ENCODE measurements around the gene HAUS8.

The HAUS8 gene

GRCh38 chr19:17070912-17071311, 4.3 kb downstream of the HAUS8 start:
- Mint-ChIP-seq H3K27me3 (no peaks in the 10 kb centered on the region), H3K36me3 (peaks cover 54% of the 10 kb centered on the region), H3K27ac (peak overlapping the region; percentile 11), H3K4me3 (no peak overlapping the region), H3K9me3 (no peaks in the 10 kb centered on the region), H3K4me1 (peaks cover 68% of the 10 kb centered on the region)
- no peak for ATAC-seq

GRCh38 chr19:17070421-17070820, 4.8 kb downstream of the HAUS8 start:
- Mint-ChIP-seq H3K27me3 (no peaks in the 10 kb centered on the region), H3K36me3 (peaks cover 55% of the 10 kb centered on the region), H3K27ac (peak overlapping the region; percentile 11)

GRCh38 chr19:17069193-17069592, 6.1 kb downstream of the HAUS8 start:
- no peak overlapping the region for H3K4me3 Mint-ChIP-seq
- no peak for ATAC-seq
- H3K36me3 Mint-ChIP-seq, result peaks cover 67% of the 10 kb centered on the region
- no peaks in the 10 kb centered on the region for H3K9me3 Mint-ChIP-seq
- H3K4me1 Mint-ChIP-seq, result peaks cover 76% of the 10 kb centered on the region
- no peak overlapping the region for H3K27ac Mint-ChIP-seq
- H3K27me3 Mint-ChIP-seq, result no peaks in the 10 kb centered on the region

More at GRCh38 chr19:17070421-17070820, 4.8 kb downstream of the HAUS8 start:
- Mint-ChIP-seq H3K9me3 (no peaks in the 10 kb centered on the region), H3K4me1 (peaks cover 70% of the 10 kb centered on the region), H3K4me3 (no peak overlapping the region)
- ATAC-seq, result no peak

- no peak for ATAC-seq
- Mint-ChIP-seq H3K36me3 (peaks cover 67% of the 10 kb centered on the region), H3K27ac (no peak overlapping the region), H3K4me1 (peaks cover 43% of the 10 kb centered on the region), H3K27me3 (no peaks in the 10 kb centered on the region), H3K4me3 (no peak overlapping the region), H3K9me3 (no peaks in the 10 kb centered on the region)
Measured at GRCh38 chr19:17063428-17063827, 11.8 kb downstream of the HAUS8 start.

GRCh38 chr19:17061691-17062090, 13.6 kb downstream of the HAUS8 start:
- H3K27ac Mint-ChIP-seq, result no peak overlapping the region

GRCh38 chr19:17061205-17061604, 14.0 kb downstream of the HAUS8 start:
- Mint-ChIP-seq H3K4me1 (peaks cover 25% of the 10 kb centered on the region), H3K9me3 (no peaks in the 10 kb centered on the region), H3K4me3 (no peak overlapping the region), H3K27ac (no peak overlapping the region), H3K27me3 (no peaks in the 10 kb centered on the region), H3K36me3 (peaks cover 69% of the 10 kb centered on the region)
- ATAC-seq, result no peak

More at GRCh38 chr19:17061691-17062090, 13.6 kb downstream of the HAUS8 start:
- ATAC-seq, result no peak
- H3K36me3 Mint-ChIP-seq, result peaks cover 69% of the 10 kb centered on the region
- H3K9me3 Mint-ChIP-seq, result no peaks in the 10 kb centered on the region
- peaks cover 30% of the 10 kb centered on the region for H3K4me1 Mint-ChIP-seq
- no peaks in the 10 kb centered on the region for H3K27me3 Mint-ChIP-seq
- no peak overlapping the region for H3K4me3 Mint-ChIP-seq

- Mint-ChIP-seq H3K9me3 (no peaks in the 10 kb centered on the region), H3K36me3 (peaks cover 72% of the 10 kb centered on the region), H3K27ac (no peak overlapping the region), H3K27me3 (no peaks in the 10 kb centered on the region), H3K4me3 (no peak overlapping the region), H3K4me1 (peaks cover 24% of the 10 kb centered on the region)
- no peak for ATAC-seq
Measured at GRCh38 chr19:17060802-17061201, 14.4 kb downstream of the HAUS8 start.

GRCh38 chr19:17058236-17058635, 17.0 kb downstream of the HAUS8 start:
- H3K27me3 Mint-ChIP-seq, result no peaks in the 10 kb centered on the region
- H3K36me3 Mint-ChIP-seq, result peaks cover 73% of the 10 kb centered on the region
- no peaks in the 10 kb centered on the region for H3K9me3 Mint-ChIP-seq
- H3K4me1 Mint-ChIP-seq, result peaks cover 4% of the 10 kb centered on the region
- no peak overlapping the region for H3K27ac Mint-ChIP-seq
- no peak for ATAC-seq
- no peak overlapping the region for H3K4me3 Mint-ChIP-seq

- no peaks in the 10 kb centered on the region for H3K27me3 Mint-ChIP-seq
- no peak overlapping the region for H3K27ac Mint-ChIP-seq
- H3K4me3 Mint-ChIP-seq, result no peak overlapping the region
- H3K9me3 Mint-ChIP-seq, result no peaks in the 10 kb centered on the region
- H3K36me3 Mint-ChIP-seq, result peaks cover 81% of the 10 kb centered on the region
- H3K4me1 Mint-ChIP-seq, result no peaks in the 10 kb centered on the region
- ATAC-seq, result no peak
Measured at GRCh38 chr19:17055636-17056035, 19.6 kb downstream of the HAUS8 start.

GRCh38 chr19:17054746-17055145, 20.5 kb downstream of the HAUS8 start:
- Mint-ChIP-seq H3K27me3 (no peaks in the 10 kb centered on the region), H3K4me1 (no peaks in the 10 kb centered on the region), H3K9me3 (no peaks in the 10 kb centered on the region), H3K27ac (no peak overlapping the region), H3K4me3 (no peak overlapping the region), H3K36me3 (peaks cover 78% of the 10 kb centered on the region)
- no peak for ATAC-seq

GRCh38 chr19:17052439-17052838, 22.8 kb downstream of the HAUS8 start:
- H3K9me3 Mint-ChIP-seq, result no peaks in the 10 kb centered on the region

GRCh38 chr19:17049711-17050280, 25.5 kb downstream of the HAUS8 start:
- ATAC-seq, result no peak
- no peaks in the 10 kb centered on the region for H3K27me3 Mint-ChIP-seq
- H3K9me3 Mint-ChIP-seq, result no peaks in the 10 kb centered on the region
- peaks cover 39% of the 10 kb centered on the region for H3K36me3 Mint-ChIP-seq
- no peak overlapping the region for H3K27ac Mint-ChIP-seq
- no peaks in the 10 kb centered on the region for H3K4me1 Mint-ChIP-seq
- no peak overlapping the region for H3K4me3 Mint-ChIP-seq

More at GRCh38 chr19:17052439-17052838, 22.8 kb downstream of the HAUS8 start:
- Mint-ChIP-seq H3K27me3 (no peaks in the 10 kb centered on the region), H3K36me3 (peaks cover 55% of the 10 kb centered on the region), H3K27ac (no peak overlapping the region), H3K4me1 (no peaks in the 10 kb centered on the region), H3K4me3 (no peak overlapping the region)
- ATAC-seq, result no peak

GRCh38 chr19:17048885-17049453, 26.3 kb downstream of the HAUS8 start:
- Mint-ChIP-seq H3K9me3 (no peaks in the 10 kb centered on the region), H3K27ac (no peak overlapping the region), H3K36me3 (peaks cover 31% of the 10 kb centered on the region), H3K27me3 (no peaks in the 10 kb centered on the region), H3K4me3 (no peak overlapping the region), H3K4me1 (no peaks in the 10 kb centered on the region)
- no peak for ATAC-seq

GRCh38 chr19:17045907-17046502, 29.2 kb downstream of the HAUS8 start:
- ATAC-seq, result no peak
- H3K4me1 Mint-ChIP-seq, result no peaks in the 10 kb centered on the region
- no peaks in the 10 kb centered on the region for H3K9me3 Mint-ChIP-seq
- peaks cover 8% of the 10 kb centered on the region for H3K36me3 Mint-ChIP-seq
- H3K4me3 Mint-ChIP-seq, result no peak overlapping the region
- H3K27me3 Mint-ChIP-seq, result peaks cover 10% of the 10 kb centered on the region
- no peak overlapping the region for H3K27ac Mint-ChIP-seq

GRCh38 chr19:17043744-17044143, 31.5 kb downstream of the HAUS8 start:
- H3K4me3 Mint-ChIP-seq, result no peak overlapping the region
- peaks cover 33% of the 10 kb centered on the region for H3K27me3 Mint-ChIP-seq
- no peak overlapping the region for H3K27ac Mint-ChIP-seq
- H3K36me3 Mint-ChIP-seq, result no peaks in the 10 kb centered on the region
- ATAC-seq, result no peak
- no peaks in the 10 kb centered on the region for H3K9me3 Mint-ChIP-seq
- no peaks in the 10 kb centered on the region for H3K4me1 Mint-ChIP-seq

- no peaks in the 10 kb centered on the region for H3K4me1 Mint-ChIP-seq
- no peaks in the 10 kb centered on the region for H3K9me3 Mint-ChIP-seq
- ATAC-seq, result no peak
Measured at GRCh38 chr19:17041976-17042375, 33.3 kb downstream of the HAUS8 start.

More at GRCh38 chr19:17041976-17042375, 33.3 kb downstream of the HAUS8 start:
- Mint-ChIP-seq H3K27ac (no peak overlapping the region), H3K4me3 (no peak overlapping the region), H3K27me3 (peaks cover 51% of the 10 kb centered on the region), H3K36me3 (no peaks in the 10 kb centered on the region)
